ENCODE measurements around the gene STAB2.

STAB2 gene

GRCh38 chr12:103679421-103680170 lies 92.5 kb downstream of the STAB2 start:
- H3K27me3 ChIP-seq (ENCODE audit: insufficient read depth, low read length) = no peaks in the 10 kb centered on the region
- no peak overlapping the region for H2AFZ ChIP-seq (ENCODE audit: low read length)
- H3K79me2 ChIP-seq (ENCODE audit: insufficient read depth, low read length) = no peaks in the 10 kb centered on the region
- no peaks in the 10 kb centered on the region for H4K20me1 ChIP-seq (ENCODE audit: insufficient read depth, low read length)
- H3K4me2 ChIP-seq (ENCODE audit: low read length) = no peak overlapping the region
- no peaks in the 10 kb centered on the region for H3K9me2 ChIP-seq (ENCODE audit: low read depth, low read length)
- TF ChIP-seq EZH2 (IDR thresholded peaks at IDR 0.05; ENCODE audit: borderline replicate concordance, low read length) (no peak), CTCF (IDR thresholded peaks at IDR 0.05; ENCODE audit: low read length) (no peak)
- no peak overlapping the region for H3K4me3 ChIP-seq (ENCODE audit: low read depth, low read length, poor library complexity, severe bottlenecking)
- H3K36me3 ChIP-seq (ENCODE audit: insufficient read depth, low read length) = no peaks in the 10 kb centered on the region
- H3K27ac ChIP-seq (ENCODE audit: low read depth, low read length, poor library complexity, severe bottlenecking) = no peak overlapping the region
- H3K4me1 ChIP-seq (ENCODE audit: insufficient read depth, low read length, severe bottlenecking) = no peaks in the 10 kb centered on the region
- H3F3A ChIP-seq (ENCODE audit: insufficient read depth, low read length) = no peaks in the 10 kb centered on the region
- H3K9me3 ChIP-seq (ENCODE audit: low read length) = no peaks in the 10 kb centered on the region
- no peak overlapping the region for H3K9ac ChIP-seq (ENCODE audit: low read length)

- no peak overlapping the region for H2AFZ ChIP-seq (ENCODE audit: low read length)
- H3K27ac ChIP-seq (ENCODE audit: low read depth, low read length, poor library complexity, severe bottlenecking) = no peak overlapping the region
- H3K4me2 ChIP-seq (ENCODE audit: low read length) = no peak overlapping the region
- H3K9me3 ChIP-seq (ENCODE audit: low read length) = no peaks in the 10 kb centered on the region
- H3K27me3 ChIP-seq (ENCODE audit: insufficient read depth, low read length) = no peaks in the 10 kb centered on the region
- no peaks in the 10 kb centered on the region for H3F3A ChIP-seq (ENCODE audit: insufficient read depth, low read length)
- no peaks in the 10 kb centered on the region for H3K4me1 ChIP-seq (ENCODE audit: insufficient read depth, low read length, severe bottlenecking)
- H3K9me2 ChIP-seq (ENCODE audit: low read depth, low read length) = no peaks in the 10 kb centered on the region
- H3K9ac ChIP-seq (ENCODE audit: low read length) = no peak overlapping the region
- no peaks in the 10 kb centered on the region for H3K79me2 ChIP-seq (ENCODE audit: insufficient read depth, low read length)
- TF ChIP-seq CTCF (IDR thresholded peaks at IDR 0.05; ENCODE audit: low read length) (no peak), EZH2 (IDR thresholded peaks at IDR 0.05; ENCODE audit: borderline replicate concordance, low read length) (no peak)
- H3K36me3 ChIP-seq (ENCODE audit: insufficient read depth, low read length) = no peaks in the 10 kb centered on the region
- H3K4me3 ChIP-seq (ENCODE audit: low read depth, low read length, poor library complexity, severe bottlenecking) = no peak overlapping the region
- no peaks in the 10 kb centered on the region for H4K20me1 ChIP-seq (ENCODE audit: insufficient read depth, low read length)
These were observed 93.6 kb downstream of the STAB2 start for GRCh38 chr12:103680591-103681141.

- H3K9me3 ChIP-seq (ENCODE audit: low read length) = no peaks in the 10 kb centered on the region
- H3K9me2 ChIP-seq (ENCODE audit: low read depth, low read length) = no peaks in the 10 kb centered on the region
- H3K27ac ChIP-seq (ENCODE audit: low read depth, low read length, poor library complexity, severe bottlenecking) = no peak overlapping the region
- no peak overlapping the region for H3K4me2 ChIP-seq (ENCODE audit: low read length)
- H3K4me3 ChIP-seq (ENCODE audit: low read depth, low read length, poor library complexity, severe bottlenecking) = no peak overlapping the region
- TF ChIP-seq CTCF (IDR thresholded peaks at IDR 0.05; ENCODE audit: low read length) (no peak), EZH2 (IDR thresholded peaks at IDR 0.05; ENCODE audit: borderline replicate concordance, low read length) (no peak)
- H3K4me1 ChIP-seq (ENCODE audit: insufficient read depth, low read length, severe bottlenecking) = no peaks in the 10 kb centered on the region
- no peaks in the 10 kb centered on the region for H3K79me2 ChIP-seq (ENCODE audit: insufficient read depth, low read length)
- no peak overlapping the region for H2AFZ ChIP-seq (ENCODE audit: low read length)
- no peaks in the 10 kb centered on the region for H3K27me3 ChIP-seq (ENCODE audit: insufficient read depth, low read length)
- H3F3A ChIP-seq (ENCODE audit: insufficient read depth, low read length) = no peaks in the 10 kb centered on the region
- H3K9ac ChIP-seq (ENCODE audit: low read length) = no peak overlapping the region
- no peaks in the 10 kb centered on the region for H4K20me1 ChIP-seq (ENCODE audit: insufficient read depth, low read length)
- no peaks in the 10 kb centered on the region for H3K36me3 ChIP-seq (ENCODE audit: insufficient read depth, low read length)
These were observed 99.0 kb downstream of the STAB2 start for GRCh38 chr12:103686026-103686425.
